HG02970 (cell line): Measurements from ENCODE around the gene FAM110D.

Experiments
- ATAC-seq: cut with Tn5 transposase; IDR thresholded peaks from one replicate; pipeline ENCODE4 v1.9.1; 2021; ENCODE audit warnings: mild to moderate bottlenecking, moderate library complexity, moderate number of reproducible peaks; ENCODE audit not compliant: unreplicated experiment, low FRiP score

The FAM110D gene

GRCh38 chr1:26127235-26128163, 31.4 kb upstream of the FAM110D start:
- no peak for ATAC-seq

DNA sequence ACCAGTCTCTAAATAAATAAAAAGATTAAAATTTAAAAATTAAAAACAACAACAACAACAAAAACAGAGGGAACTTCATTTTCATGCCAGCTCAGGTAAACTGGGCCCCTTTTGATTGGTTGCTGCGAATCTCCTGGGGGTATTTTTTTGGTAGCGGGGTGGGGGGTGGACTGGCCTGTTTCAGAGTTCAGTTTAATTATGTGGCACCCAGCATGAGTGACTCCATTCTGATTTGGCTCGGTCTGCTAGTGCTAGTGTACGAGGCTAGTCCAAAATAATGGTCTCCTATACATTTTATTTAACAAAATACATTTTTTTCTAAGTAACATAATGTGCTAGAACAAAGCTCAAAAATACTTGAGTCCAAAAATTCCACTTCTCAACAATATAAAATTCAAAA, 29.1 kb upstream of the FAM110D start:
- no peak for ATAC-seq

GRCh38 chr1:26130695-26131094, 28.2 kb upstream of the FAM110D start:
- ATAC-seq: no peak

DNA sequence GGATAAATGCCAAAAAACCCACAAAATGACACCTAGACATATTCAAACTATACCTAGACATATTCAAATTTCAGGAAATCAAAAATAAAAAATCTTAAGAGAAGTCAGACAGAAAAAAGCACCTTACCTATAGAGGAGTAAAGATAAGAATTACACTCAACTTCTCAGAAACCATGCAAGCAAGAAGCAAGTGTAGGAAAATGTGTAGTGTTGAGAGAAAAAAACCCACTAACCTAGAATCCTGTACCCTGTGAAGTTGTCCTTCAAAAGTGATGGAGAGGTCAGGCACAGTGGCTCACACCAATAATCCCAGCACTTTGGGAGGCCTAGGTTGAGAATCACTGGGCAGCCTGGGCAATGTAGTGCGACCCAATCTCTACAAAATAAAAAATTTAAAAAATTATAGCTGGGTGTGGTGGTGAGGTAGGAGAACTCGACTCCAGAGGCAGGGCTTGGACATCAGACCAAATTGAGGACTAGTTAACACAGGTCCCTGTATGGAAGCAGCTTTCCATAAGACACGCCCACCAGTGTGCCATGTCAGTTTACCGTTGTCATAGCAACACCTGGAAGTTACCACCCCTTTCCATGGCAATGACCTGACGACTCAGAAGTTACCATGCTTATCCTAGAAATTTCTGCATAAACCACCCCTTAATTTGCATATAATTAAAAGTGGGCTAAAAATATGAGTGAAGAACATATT, 26.6 kb upstream of the FAM110D start:
- no peak for ATAC-seq

DNA sequence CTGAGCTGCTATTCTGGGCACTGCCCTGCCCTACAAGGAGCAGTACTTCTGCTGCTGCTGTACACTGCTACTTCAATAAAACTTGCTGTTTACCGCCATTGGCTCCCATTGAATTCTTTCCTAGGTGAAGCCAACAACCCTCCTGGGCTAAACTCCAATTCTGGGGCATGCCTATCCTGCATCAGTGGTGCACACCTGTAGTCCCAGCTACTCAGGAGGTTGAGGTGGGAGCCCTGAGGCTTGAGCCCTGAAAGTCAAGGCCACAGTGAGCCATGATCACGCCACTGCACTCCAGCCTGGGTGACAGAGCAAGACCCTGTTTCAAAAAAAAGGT, 26.1 kb upstream of the FAM110D start:
- ATAC-seq: no peak

- no peak for ATAC-seq
These were observed 24.4 kb upstream of the FAM110D start for GRCh38 chr1:26134466-26134865.

DNA sequence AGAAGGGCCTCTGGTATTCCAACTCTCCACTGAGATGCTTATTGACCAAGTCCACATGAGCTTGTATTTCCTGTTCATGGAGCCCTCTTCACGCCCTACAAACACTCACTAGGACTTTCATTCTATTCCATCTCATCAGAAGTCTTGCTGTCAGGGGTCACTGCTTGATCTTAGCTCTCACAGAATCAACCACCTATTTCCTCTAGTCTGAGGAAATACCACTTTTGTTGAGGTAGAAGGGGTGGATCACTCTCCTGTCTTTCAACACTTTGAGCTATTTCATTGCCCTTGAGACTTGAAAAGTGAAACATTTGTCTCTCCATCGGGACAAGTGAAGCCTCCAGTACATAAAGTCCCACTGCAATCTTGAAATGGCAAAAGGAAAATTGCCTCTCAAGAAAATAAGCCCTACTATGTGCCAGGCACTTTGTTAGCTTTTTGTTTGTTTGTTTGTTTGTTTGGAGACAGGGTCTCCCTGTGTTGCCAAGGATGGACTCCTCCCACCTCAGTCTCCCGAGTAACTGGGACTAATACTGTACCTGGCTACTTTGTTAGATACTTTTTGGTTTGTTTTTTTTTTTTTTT, 19.8 kb upstream of the FAM110D start:
- ATAC-seq: no peak

GRCh38 chr1:26142159-26142558, 16.7 kb upstream of the FAM110D start:
- ATAC-seq: no peak

- no peak for ATAC-seq
These were observed 13.6 kb upstream of the FAM110D start for GRCh38 chr1:26145041-26145959.

DNA sequence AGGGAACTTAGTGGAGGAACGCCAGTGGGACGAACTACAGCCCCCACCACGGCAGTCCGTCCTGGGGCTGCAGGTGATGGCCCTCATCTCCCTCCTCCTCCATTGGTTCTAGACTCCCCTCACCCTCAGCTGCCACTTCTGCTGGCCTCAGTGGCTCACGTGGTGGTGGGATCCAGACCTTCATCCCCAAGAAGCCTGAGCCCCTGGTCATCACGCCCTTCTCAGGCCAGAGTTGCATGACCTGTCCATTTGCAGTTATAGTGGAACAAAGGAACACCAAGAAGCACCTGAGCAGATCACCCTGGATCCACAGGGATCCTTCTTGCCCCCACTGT, 13.0 kb upstream of the FAM110D start:
- ATAC-seq: no peak

GRCh38 chr1:26148887-26149286, 10.0 kb upstream of the FAM110D start:
- no peak for ATAC-seq

DNA sequence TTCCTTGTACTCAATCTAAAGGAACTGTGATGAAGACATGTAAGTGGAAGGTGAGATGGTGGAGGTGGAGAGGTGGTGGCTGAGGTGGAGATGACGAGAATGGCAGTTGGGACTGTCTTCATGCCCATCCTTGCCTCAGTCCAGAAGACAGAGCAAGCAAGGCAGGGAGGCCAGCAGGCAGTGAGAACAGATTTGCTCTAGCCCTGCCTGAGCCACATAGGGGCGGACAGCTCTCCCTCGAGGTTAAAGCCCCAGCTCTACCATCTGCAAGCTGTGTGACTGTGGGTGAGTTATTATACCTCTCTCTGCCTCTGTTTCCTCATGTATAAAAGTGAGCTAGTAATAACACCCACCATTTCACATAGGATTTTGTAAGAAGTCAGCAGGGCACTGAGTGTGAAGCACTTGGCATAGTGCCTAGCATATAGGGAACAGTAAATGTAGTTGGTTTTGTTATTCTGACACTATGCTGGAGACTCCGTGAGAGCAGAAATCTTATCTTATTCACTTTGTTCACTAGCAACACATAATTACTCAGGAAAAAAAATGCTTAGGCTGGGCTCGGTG, 4.8 kb upstream of the FAM110D start:
- no peak for ATAC-seq

- no peak for ATAC-seq
These were observed 4.1 kb upstream of the FAM110D start for GRCh38 chr1:26154750-26155149.

DNA sequence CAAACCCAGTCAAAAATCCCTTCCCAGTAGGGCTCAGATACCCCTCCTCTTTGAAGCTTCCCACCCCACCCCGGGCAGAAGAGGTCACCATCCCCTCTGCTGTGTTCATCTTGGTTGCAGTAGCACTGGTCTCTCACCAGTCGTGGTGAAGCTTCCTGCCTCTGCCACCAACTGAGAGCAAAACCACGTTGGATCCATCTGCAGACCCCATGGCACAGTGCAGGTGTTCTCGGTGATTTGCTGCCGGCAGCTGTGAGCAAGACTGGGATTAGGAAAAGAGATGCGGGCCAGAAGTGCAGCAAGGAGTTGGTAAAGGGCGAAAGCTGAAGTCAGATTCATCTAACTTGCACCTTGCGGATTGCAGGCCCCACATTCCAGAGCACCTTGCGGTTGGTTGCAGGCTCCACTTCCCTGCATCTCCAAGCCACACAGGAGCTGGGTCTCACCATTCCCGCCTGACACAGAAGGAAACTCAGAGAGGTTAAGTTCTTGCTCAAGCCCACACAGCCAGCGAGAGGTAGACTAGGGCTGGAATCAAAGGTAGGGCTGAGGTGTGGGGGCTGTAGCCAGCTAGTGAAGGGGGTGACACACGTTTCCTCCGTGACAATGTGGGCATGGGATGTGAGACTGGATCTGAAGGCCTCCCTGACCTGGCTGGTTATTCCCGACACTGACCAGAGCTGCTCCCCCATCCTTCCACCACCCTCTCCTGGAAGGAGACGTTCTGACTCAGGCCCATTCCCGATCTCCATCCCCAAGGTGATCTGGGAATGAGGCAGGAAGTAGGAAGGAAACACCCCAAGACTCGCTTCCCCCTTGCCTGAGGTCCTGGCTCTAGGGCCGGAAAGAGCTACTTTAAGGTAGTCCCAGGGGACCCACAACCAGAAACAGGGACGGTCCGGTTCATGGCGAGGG, 3.3 kb upstream of the FAM110D start:
- no peak for ATAC-seq

GRCh38 chr1:26156285-26157038, 2.4 kb upstream of the FAM110D start:
- no peak for ATAC-seq

GRCh38 chr1:26158271-26158907, 490 bp upstream of the FAM110D start:
- no peak for ATAC-seq

DNA sequence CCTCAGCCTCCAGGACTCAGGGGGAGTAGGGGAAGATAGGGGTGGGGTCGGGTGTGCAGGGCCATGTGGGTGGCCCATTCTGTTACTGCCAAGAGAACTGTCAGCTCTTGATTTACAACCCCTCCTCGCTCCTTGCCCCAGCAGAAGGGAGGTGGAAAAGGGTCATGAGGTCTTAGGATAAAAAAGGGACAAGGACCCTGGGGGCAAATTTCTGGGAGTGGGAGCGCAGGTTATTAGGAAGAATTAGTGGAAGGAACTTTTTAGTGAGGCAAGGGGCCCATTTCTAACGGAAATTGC, 812 bp downstream of the FAM110D start:
- ATAC-seq: no peak
